ENCODE data around the gene AMOTL2.

DNA sequence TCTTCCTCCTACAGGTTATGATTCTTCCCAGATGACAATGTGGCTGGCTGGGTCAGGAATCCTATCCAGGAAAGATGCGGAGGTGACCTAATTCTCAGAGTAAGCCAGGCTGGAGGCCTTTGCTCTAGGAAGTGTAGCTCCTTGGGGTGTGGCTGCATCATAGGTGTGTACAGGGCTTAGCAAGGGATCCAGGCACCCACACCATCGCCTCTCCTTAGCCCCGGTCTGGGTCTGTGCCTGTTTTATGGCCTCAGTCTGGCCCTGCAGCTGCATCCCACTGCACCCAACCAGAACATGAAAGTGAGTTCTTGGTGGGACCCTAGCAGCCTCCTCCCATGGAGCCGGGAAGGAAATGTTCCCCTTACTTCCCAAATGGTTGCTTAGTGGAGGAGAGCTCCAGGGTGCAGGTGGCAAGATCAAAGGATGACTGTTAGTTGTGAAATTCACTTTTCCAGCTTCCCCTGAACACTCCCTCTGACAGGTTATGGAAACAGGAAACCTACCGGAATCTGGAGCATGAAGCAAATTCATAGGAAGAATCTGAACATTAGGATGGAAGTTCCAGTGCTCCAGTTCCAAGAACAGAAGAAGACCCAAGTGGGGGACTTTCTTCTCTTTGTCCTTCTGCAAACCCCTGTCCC lies 2.7 kb upstream of the AMOTL2 start:
- TF ChIP-seq CTCF (IDR thresholded peaks at IDR 0.05) (no peak), POLR2A (IDR thresholded peaks at IDR 0.05) (no peak)

Data from esophagus squamous epithelium (tissue), 4 donors.